HepG2 (cell line): ENCODE results near the gene NBPF1. TPM values are rescaled to one million over a fixed set of nuclear protein-coding genes. Genes with fewer than 3 reads are reported as not detected.

Experiments
- ADNP ChIP-seq: sonication (generic); formaldehyde crosslinking; IDR thresholded peaks from 2 replicates; pipeline ENCODE4 v1.4.0; 2020; ENCODE audit warnings: missing genetic modification reagents
- ATF1 ChIP-seq: IDR thresholded peaks from 2 replicates; pipeline ENCODE4 v1.6.1; 2016; ENCODE audit warnings: mild to moderate bottlenecking, control low read depth
- FOXA1 ChIP-seq, 2 experiments: fragments of 450-650 bp in 1 of 2; sonication (generic) in 1 of 2; formaldehyde crosslinking in 1 of 2; IDR thresholded peaks; 2 replicates each; pipeline versions ENCODE4 v1.4.0 to v1.6.1; 2016 to 2020; ENCODE audit warnings: missing genetic modification reagents in 1 of 2
- FUBP1 ChIP-seq: sonication (generic); formaldehyde crosslinking; IDR thresholded peaks from 2 replicates; pipeline ENCODE4 v1.5.1; 2020; ENCODE audit warnings: missing genetic modification reagents, mild to moderate bottlenecking, borderline replicate concordance
- HDAC6 ChIP-seq: fragments of 200-600 bp; sonication (generic); IDR thresholded peaks from 2 replicates; pipeline ENCODE4 v1.7.0; 2017; ENCODE audit warnings: mild to moderate bottlenecking, antibody characterized with exemption, low read length, low read depth
- HMGXB4 ChIP-seq, 2 experiments: sonication (generic) in 1 of 2; formaldehyde crosslinking in 1 of 2; IDR thresholded peaks; 2 replicates each; pipeline versions ENCODE4 v1.4.0 to v1.6.1; 2018 to 2020; ENCODE audit warnings: missing genetic modification reagents in 2 of 2, borderline replicate concordance in 1 of 2, low read depth in 1 of 2, mild to moderate bottlenecking in 1 of 2, missing biosample characterization in 1 of 2
- HOXA9 ChIP-seq: sonication (generic); formaldehyde crosslinking; IDR thresholded peaks from 2 replicates; pipeline ENCODE4 v1.8.1; 2022; ENCODE audit warnings: missing genetic modification reagents, mild to moderate bottlenecking, moderate library complexity, borderline replicate concordance
- IRF9 ChIP-seq: sonication (generic); formaldehyde crosslinking; IDR thresholded peaks from 2 replicates; pipeline ENCODE4 v1.8.0; 2022; ENCODE audit warnings: missing genetic modification reagents, mild to moderate bottlenecking, borderline replicate concordance
- NAIF1 ChIP-seq: sonication (generic); formaldehyde crosslinking; IDR thresholded peaks from 2 replicates; pipeline ENCODE4 v1.5.0; 2020; ENCODE audit warnings: mild to moderate bottlenecking, missing genetic modification reagents, borderline replicate concordance
- SP140L ChIP-seq: sonication (generic); formaldehyde crosslinking; IDR thresholded peaks from 2 replicates; pipeline ENCODE4 v1.4.0; 2020; ENCODE audit warnings: missing genetic modification reagents, borderline replicate concordance
- ZHX2 ChIP-seq, 2 experiments: sonication (generic) in 1 of 2; formaldehyde crosslinking in 1 of 2; IDR thresholded peaks; 2 replicates each; pipeline versions ENCODE4 v1.6.1 to v1.9.0; 2014 to 2022; ENCODE audit warnings: antibody characterized with exemption in 1 of 2, borderline replicate concordance in 1 of 2, inconsistent platforms in 1 of 2, low read depth in 1 of 2, missing genetic modification reagents in 1 of 2
- ZNF563 ChIP-seq: sonication (generic); formaldehyde crosslinking; IDR thresholded peaks from 2 replicates; pipeline ENCODE4 v1.8.0; 2022; ENCODE audit warnings: mild to moderate bottlenecking, moderate library complexity, missing genetic modification reagents
- ZNF614 ChIP-seq: IDR thresholded peaks from 2 replicates; pipeline ENCODE4 v1.6.1; 2018; ENCODE audit warnings: missing biosample characterization, missing genetic modification reagents, inconsistent platforms, borderline replicate concordance
- ZNF629 ChIP-seq: sonication (generic); formaldehyde crosslinking; conservative IDR thresholded peaks from 2 replicates; pipeline ENCODE4 v1.5.0; 2020; ENCODE audit warnings: missing genetic modification reagents
- ZNF784 ChIP-seq: sonication (generic); formaldehyde crosslinking; IDR thresholded peaks from 2 replicates; pipeline ENCODE4 v1.5.1; 2020; ENCODE audit warnings: missing genetic modification reagents, mild to moderate bottlenecking, borderline replicate concordance
- polyA plus RNA-seq, 8 experiments: library from polyadenylated mRNA; depleted of rRNA in 3 of 8; stranded (reverse) in 7 of 8; unstranded in 1 of 8; fragments of >200 nt; fragmentation: Illumina TruSeq in 4 of 8; extraction: Trizol in 4 of 8; gene quantifications; 2 replicates each; pipeline versions ENCODE4 v1.2.1 to v1.2.3, GENCODE V29; 2011 to 2016; ENCODE audit warnings: low read depth in 4 of 8, missing spikeins in 1 of 8, mixed read lengths in 1 of 8; ENCODE audit not compliant: insufficient read depth in 1 of 8
- total RNA-seq, 5 experiments: library from RNA; depleted of rRNA; stranded (reverse); fragments of >200 nt; fragmentation: Illumina TruSeq; extraction: Trizol; gene quantifications; 2 replicates each; pipeline ENCODE4 v1.2.3, GENCODE V29; 2016; ENCODE audit warnings: low read depth in 1 of 5

Gene NBPF1
- total and polyA plus RNA-seq, 2 of the 13 experiments (the other 11 are each of a cell fraction or from before 2014, with no cell fraction given) = 30.3 to 35.6 TPM

- TF ChIP-seq SP140L (CRISPR knock-in tag) (no peak), ZNF629 (CRISPR knock-in tag) (no peak), ZNF563 (CRISPR knock-in tag) (no peak), ZNF784 (CRISPR knock-in tag) (no peak), FOXA1 (IDR thresholded peaks at IDR 0.05) (no peak), FOXA1 (CRISPR knock-in tag; IDR thresholded peaks at IDR 0.05) (no peak), HOXA9 (CRISPR knock-in tag) (no peak), ADNP (CRISPR knock-in tag) (no peak), ZHX2 (IDR thresholded peaks at IDR 0.05; ENCODE audit: low read depth) (no peak), ZHX2 (CRISPR knock-in tag; IDR thresholded peaks at IDR 0.05; ENCODE audit: borderline replicate concordance) (no peak), HDAC6 (no peak), HMGXB4 (CRISPR knock-in tag; IDR thresholded peaks at IDR 0.05; ENCODE audit: borderline replicate concordance in 1 of 2, low read depth in 1 of 2) (no peak), FUBP1 (CRISPR knock-in tag) (no peak; the same call in 1 of the 2 replicates), NAIF1 (CRISPR knock-in tag) (no peak), IRF9 (CRISPR knock-in tag) (0 out of 2 replicates have a peak, but pooled peaks have one; percentile 11), ZNF614 (CRISPR knock-in tag) (no peak), ATF1 (CRISPR knock-in tag) (no peak)
These were observed 4.4 kb downstream of the NBPF1 start (continued) for GRCh38 chr1:16608838-16609560.
